ENCODE data around the gene MRPL1. TPM values are rescaled to one million over a fixed set of nuclear protein-coding genes. Genes with fewer than 3 reads are reported as not detected.

Gene MRPL1
- polyA plus RNA-seq (2011; rRNA removed): 8.3 and 22.5 TPM in 2 replicates
- 2.4 and 3.4 TPM in 2 replicates for polyA minus RNA-seq (2011; rRNA and poly(A)+ RNA removed)

DNA sequence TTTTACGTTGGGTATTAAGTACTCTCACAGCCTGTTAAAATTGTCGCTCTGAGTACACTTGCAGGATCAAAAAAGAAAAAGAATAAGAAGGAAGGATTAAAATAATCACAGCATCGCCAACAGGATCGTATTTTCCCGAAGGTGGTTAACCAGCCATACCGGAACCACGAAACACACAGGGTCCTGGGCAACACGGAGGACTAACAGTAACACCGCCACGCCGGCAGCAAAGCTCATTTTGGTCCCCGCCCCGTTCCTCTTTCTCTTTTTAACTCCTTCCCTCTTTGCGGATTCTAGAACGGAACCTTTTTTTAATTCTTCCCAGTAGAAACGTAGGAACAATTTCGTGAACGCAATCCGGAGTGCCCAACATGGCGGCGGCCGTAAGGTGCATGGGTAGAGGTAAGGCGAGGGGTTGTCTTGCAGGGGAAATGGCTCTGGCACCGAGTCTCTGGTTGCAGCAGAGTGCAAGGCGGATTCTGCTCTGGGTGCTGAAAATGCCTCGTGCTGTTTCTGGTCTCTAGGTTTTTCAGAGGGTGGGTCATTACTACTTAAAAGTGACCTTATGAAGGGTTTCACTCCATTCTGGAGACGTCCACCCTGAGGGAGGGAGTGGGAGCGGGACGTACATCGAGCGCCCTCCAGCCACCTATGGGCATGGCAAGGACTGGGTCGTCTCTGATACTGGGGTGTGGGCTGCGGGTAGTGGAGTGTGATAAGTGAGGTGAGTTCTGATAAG is at the start of gene MRPL1:
Gene MRPL1, plus strand, starts transcription at position 353 of the 739 bp plus-strand sequence. Its CDS starts 19 bp downstream, at position 372.
- H3K36me3 ChIP-seq (ENCODE audit: control insufficient read depth, insufficient read depth, low read length): no peaks in the 10 kb centered on the region
- H3K4me3 ChIP-seq (ENCODE audit: low read depth, low read length): peak within 1 kb of the TSS; percentile 65
- no peaks in the 10 kb centered on the region for H3K27me3 ChIP-seq (ENCODE audit: control insufficient read depth, insufficient read depth, low read length)
- POLR2A ChIA-PET: interaction anchor here (0.7 kb wide), 1 partner anchor 44 kb away, joined by 3 read pairs; no protein-coding TSS in a partner anchor
- CTCF ChIA-PET: interaction anchor here (0.8 to 1.9 kb wide), 4 partner anchors 11 to 60 kb away, joined by 3 to 5 read pairs (median 4); no protein-coding TSS in a partner anchor
- TF ChIP-seq, protein P1, sequence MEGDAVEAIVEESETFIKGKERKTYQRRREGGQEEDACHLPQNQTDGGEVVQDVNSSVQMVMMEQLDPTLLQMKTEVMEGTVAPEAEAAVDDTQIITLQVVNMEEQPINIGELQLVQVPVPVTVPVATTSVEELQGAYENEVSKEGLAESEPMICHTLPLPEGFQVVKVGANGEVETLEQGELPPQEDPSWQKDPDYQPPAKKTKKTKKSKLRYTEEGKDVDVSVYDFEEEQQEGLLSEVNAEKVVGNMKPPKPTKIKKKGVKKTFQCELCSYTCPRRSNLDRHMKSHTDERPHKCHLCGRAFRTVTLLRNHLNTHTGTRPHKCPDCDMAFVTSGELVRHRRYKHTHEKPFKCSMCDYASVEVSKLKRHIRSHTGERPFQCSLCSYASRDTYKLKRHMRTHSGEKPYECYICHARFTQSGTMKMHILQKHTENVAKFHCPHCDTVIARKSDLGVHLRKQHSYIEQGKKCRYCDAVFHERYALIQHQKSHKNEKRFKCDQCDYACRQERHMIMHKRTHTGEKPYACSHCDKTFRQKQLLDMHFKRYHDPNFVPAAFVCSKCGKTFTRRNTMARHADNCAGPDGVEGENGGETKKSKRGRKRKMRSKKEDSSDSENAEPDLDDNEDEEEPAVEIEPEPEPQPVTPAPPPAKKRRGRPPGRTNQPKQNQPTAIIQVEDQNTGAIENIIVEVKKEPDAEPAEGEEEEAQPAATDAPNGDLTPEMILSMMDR (IDR thresholded peaks at IDR 0.05; ENCODE audit: insufficient read depth, low read depth, low read length): no peak
- peak; percentile 77 for DNase-seq (ENCODE audit: low read depth)

DNA sequence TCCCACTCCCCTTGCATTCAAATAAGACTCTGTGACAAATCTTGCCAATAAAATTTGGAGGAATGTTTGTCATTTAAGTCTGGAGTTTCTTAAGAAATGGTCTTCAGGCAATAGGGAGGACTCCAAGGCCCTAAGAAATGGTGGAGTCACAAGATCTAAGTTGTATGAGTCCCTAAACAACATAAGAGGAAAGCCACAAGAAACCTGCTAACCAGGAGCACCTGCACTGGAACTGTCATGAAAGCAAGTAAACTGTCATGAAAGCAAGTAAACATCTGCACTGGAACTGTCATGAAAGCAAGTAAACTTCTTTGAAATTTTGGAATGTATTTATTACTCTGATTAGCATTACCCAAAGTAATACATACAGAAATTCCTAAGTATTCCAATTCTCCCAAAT is 47.0 kb upstream of the MRPL1 start:
- CTCF ChIA-PET: no interaction called here
- Histone ChIP-seq H3K27me3 (ENCODE audit: control insufficient read depth, insufficient read depth, low read length) (no peaks in the 10 kb centered on the region), H3K36me3 (ENCODE audit: control insufficient read depth, insufficient read depth, low read length) (no peaks in the 10 kb centered on the region), H3K4me3 (ENCODE audit: low read depth, low read length) (no peak overlapping the region)
- POLR2A ChIA-PET: no interaction called here
- DNase-seq (ENCODE audit: low read depth): no peak
- TF ChIP-seq, protein P1 (IDR thresholded peaks at IDR 0.05; ENCODE audit: insufficient read depth, low read depth, low read length): no peak

DNA sequence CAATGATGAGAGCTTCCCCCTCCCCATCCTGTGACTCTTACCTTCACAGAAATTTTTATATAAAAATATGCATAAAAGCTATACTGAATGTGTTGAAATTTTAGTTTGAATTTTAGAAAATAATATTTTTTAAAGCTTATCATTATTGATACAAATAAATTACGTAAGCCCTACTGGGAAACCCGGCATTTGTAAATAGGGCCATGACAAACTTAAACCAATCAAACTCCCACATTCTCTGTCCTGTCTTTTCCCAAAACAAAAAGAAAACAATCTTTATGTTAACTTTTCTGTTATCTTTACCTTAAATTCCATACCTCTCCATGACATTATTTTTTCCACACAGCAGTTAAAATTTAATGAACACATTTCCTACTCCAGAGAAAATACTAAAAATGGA is 46.1 kb upstream of the MRPL1 start:
- POLR2A ChIA-PET: no interaction called here
- TF ChIP-seq, protein P1 (IDR thresholded peaks at IDR 0.05; ENCODE audit: insufficient read depth, low read depth, low read length): no peak
- Histone ChIP-seq H3K4me3 (ENCODE audit: low read depth, low read length) (no peak overlapping the region), H3K27me3 (ENCODE audit: control insufficient read depth, insufficient read depth, low read length) (no peaks in the 10 kb centered on the region), H3K36me3 (ENCODE audit: control insufficient read depth, insufficient read depth, low read length) (no peaks in the 10 kb centered on the region)
- DNase-seq (ENCODE audit: low read depth): no peak
- CTCF ChIA-PET: interaction anchor here (1.5 kb wide), 1 partner anchor 17 kb away, joined by 3 read pairs; no protein-coding TSS in a partner anchor

DNA sequence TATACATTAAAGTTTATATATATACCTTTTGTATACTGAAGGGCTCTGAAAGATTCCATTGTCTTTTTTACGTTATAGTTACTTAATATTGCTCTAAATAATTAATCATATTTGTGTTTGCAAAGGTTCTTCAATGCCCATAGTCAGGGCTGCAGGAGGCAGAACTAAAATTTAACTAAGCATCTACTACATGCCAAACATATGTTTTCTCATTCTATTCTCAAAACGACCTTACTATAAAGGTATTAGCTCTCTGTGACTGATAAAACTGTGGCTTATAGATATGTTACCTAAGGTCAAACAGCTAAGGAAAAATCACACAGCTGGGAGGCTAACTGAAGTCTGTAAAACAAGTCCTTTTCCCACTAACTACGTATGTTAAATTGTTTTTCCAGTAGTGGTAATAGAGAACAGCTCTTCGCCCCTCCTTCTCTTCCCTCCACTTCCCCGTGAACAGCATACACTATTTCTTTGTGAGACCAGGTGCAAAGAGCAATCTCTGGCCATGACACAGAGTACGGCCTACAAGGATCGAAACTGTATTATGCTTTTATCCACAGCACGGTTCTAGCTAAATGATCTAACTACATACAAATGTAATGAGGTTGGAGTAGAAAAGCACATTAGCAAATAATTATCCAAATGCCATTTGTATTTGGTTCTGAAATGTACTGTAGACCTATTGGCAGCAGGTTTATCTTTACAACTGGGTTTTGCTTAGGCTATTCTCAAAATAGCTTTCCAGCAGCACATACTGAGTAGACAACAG is 45.1 kb upstream of the MRPL1 start:
- DNase-seq (ENCODE audit: low read depth): no peak
- TF ChIP-seq, protein P1 (IDR thresholded peaks at IDR 0.05; ENCODE audit: insufficient read depth, low read depth, low read length): no peak
- CTCF ChIA-PET: interaction anchor here (1.2 to 1.5 kb wide), 3 partner anchors 9 to 698 kb away, joined by 3 to 9 read pairs (median 4); no protein-coding TSS in a partner anchor
- no peaks in the 10 kb centered on the region for H3K27me3 ChIP-seq (ENCODE audit: control insufficient read depth, insufficient read depth, low read length)
- POLR2A ChIA-PET: interaction anchor here (0.7 kb wide), 2 partner anchors 9 to 44 kb away, joined by 3 to 6 read pairs; no protein-coding TSS in a partner anchor
- H3K36me3 ChIP-seq (ENCODE audit: control insufficient read depth, insufficient read depth, low read length): no peaks in the 10 kb centered on the region
- peak overlapping the region; percentile 95 for H3K4me3 ChIP-seq (ENCODE audit: low read depth, low read length)
